Upper lobe of left lung (tissue), 4 donors: Measurements from ENCODE around the gene EPHA5.

ENCODE experiments used
- EP300 ChIP-seq, 4 donors: sonication (generic); formaldehyde crosslinking; IDR thresholded peaks; one replicate each; pipeline ENCODE4 v1.5.1; 2017; ENCODE audit warnings: antibody characterized with exemption in 4 of 4, control low read depth in 2 of 4
- POLR2A ChIP-seq, 4 donors: fragments of 450-650 bp; IDR thresholded peaks; one replicate each; pipeline ENCODE4 v1.5.1; 2016 to 2017; ENCODE audit warnings: antibody characterized with exemption in 4 of 4, mild to moderate bottlenecking in 2 of 4
- POLR2AphosphoS5 ChIP-seq, 2 donors: sonication (generic); formaldehyde crosslinking; IDR thresholded peaks; one replicate each; pipeline ENCODE4 v1.5.1; 2017; ENCODE audit warnings: antibody characterized with exemption in 2 of 2
- TF ChIP-seq, protein P1 (sequence below), 6 experiments: fragments of 450-650 bp in 4 of 6; fragments of 200-600 bp in 2 of 6; sonication (generic) in 2 of 6; IDR thresholded peaks; one replicate each; pipeline ENCODE4 v1.5.1; 2016 to 2019; ENCODE audit warnings: antibody characterized with exemption in 6 of 6

- TF ChIP-seq EP300 (IDR thresholded peaks at IDR 0.05): no peak
- TF ChIP-seq, protein P1, sequence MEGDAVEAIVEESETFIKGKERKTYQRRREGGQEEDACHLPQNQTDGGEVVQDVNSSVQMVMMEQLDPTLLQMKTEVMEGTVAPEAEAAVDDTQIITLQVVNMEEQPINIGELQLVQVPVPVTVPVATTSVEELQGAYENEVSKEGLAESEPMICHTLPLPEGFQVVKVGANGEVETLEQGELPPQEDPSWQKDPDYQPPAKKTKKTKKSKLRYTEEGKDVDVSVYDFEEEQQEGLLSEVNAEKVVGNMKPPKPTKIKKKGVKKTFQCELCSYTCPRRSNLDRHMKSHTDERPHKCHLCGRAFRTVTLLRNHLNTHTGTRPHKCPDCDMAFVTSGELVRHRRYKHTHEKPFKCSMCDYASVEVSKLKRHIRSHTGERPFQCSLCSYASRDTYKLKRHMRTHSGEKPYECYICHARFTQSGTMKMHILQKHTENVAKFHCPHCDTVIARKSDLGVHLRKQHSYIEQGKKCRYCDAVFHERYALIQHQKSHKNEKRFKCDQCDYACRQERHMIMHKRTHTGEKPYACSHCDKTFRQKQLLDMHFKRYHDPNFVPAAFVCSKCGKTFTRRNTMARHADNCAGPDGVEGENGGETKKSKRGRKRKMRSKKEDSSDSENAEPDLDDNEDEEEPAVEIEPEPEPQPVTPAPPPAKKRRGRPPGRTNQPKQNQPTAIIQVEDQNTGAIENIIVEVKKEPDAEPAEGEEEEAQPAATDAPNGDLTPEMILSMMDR (IDR thresholded peaks at IDR 0.05): no peak
- no peak for TF ChIP-seq POLR2A (IDR thresholded peaks at IDR 0.05)
- no peak for TF ChIP-seq POLR2AphosphoS5 (IDR thresholded peaks at IDR 0.05)
These were observed 353.8 kb downstream of the EPHA5 start for GRCh38 chr4:65316534-65316933.
